SH-SY5Y (cell line): ENCODE results near the gene UNC79.

Source experiments
- GATA2 ChIP-seq: IDR thresholded peaks from 2 replicates; pipeline ENCODE4 v1.6.1; 2011; ENCODE audit warnings: mild to moderate bottlenecking, low read depth, low read length
- GATA3 ChIP-seq: IDR thresholded peaks from 2 replicates; pipeline ENCODE4 v1.6.1; 2011; ENCODE audit warnings: low read depth, mild to moderate bottlenecking, low read length, moderate library complexity

DNA sequence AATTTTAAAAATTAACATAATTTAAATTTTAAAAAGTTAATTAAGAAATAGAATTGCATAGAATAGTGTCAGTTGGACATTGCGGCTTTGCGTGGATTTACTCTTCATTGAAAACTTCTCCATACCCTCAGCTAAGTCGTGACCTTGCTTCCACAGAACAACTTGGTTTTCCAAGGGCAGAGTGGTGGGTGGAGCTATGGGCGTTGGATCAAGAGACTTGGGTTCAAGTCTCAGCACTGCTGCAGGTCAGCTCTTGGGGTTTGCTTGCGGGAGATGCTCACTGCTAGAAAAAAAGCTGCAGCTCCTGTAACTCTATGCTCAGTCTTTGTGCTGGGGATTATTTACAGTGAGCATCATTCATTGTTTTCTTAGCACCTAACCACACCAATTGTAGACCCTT is 223.9 kb downstream of the UNC79 start:
- TF ChIP-seq GATA2, result no peak
- no peak for TF ChIP-seq GATA3
